OCI-M2 (cell line): ENCODE results near the gene TBC1D2.
"Not testable (repeated sequence)": the region's sequence is repeated elsewhere in the genome, so short reads cannot be mapped to it uniquely, and the experiment has no call there.

Experiments
- DNase-seq: peaks from one replicate; lab custom pipeline; 2025; ENCODE audit not compliant: unreplicated experiment; lab: John Stamatoyannopoulos, UW

TBC1D2 gene

GRCh38 chr9:98191671-98192502 lies 63.6 kb downstream of the TBC1D2 start:
- no peak for DNase-seq

- no peak for DNase-seq
These were observed 64.3 kb downstream of the TBC1D2 start for GRCh38 chr9:98191181-98191608.

- no peak for DNase-seq
These were observed 64.7 kb downstream of the TBC1D2 start for GRCh38 chr9:98190757-98191105.

- DNase-seq = no peak
These were observed 66.0 kb downstream of the TBC1D2 start for GRCh38 chr9:98189412-98189811.

DNA sequence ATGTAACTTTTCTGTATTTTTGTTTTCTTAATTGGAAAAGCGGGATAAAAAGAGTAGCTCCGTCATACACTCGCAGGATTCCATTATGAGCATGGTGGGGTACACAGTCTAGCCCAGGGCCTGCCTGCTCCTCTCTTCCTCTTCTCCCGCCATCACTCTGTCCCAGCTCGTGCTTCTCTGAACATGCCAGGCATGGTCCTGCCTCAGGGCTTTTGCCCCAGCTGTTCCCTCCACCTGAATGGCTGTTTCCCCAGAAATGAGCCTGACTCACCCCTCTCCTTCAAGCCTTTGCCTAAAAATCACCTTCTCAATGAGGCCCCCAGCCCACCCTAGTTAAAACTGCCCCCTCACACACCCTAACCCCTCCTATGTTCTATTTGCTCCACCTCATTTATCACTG lies 67.5 kb downstream of the TBC1D2 start:
- DNase-seq = no peak

GRCh38 chr9:98186236-98186635 lies 69.2 kb downstream of the TBC1D2 start:
- no peak for DNase-seq

- no peak for DNase-seq
These were observed 69.8 kb downstream of the TBC1D2 start for GRCh38 chr9:98185611-98186171.

DNA sequence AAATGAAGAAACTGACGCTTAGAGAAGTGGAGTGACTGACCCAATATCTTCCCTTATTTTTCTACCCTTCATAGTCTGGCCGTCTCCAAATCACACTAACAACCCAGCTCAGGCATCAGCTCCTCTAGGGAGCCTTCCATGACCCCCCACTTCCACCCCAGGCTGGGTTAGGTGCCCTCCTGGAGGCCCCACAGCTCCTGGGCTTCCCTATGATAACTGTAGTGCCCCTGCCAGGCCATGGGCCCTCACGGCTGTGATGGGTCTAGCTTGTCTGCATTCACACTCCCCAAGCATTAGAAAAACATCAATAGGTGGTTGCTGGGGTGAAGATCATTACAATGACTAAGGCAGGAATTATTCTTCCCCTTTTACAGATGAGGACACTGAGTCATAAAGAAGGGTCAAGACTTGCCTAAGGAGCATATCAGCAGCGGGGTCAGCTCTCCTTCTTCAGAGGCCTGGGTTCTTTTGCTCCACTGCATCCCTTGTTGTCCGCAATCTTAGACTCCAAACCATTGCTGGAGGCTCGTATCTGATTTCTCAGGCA lies 70.4 kb downstream of the TBC1D2 start:
- DNase-seq = no peak

GRCh38 chr9:98184326-98184725 lies 71.1 kb downstream of the TBC1D2 start:
- DNase-seq = no peak

DNA sequence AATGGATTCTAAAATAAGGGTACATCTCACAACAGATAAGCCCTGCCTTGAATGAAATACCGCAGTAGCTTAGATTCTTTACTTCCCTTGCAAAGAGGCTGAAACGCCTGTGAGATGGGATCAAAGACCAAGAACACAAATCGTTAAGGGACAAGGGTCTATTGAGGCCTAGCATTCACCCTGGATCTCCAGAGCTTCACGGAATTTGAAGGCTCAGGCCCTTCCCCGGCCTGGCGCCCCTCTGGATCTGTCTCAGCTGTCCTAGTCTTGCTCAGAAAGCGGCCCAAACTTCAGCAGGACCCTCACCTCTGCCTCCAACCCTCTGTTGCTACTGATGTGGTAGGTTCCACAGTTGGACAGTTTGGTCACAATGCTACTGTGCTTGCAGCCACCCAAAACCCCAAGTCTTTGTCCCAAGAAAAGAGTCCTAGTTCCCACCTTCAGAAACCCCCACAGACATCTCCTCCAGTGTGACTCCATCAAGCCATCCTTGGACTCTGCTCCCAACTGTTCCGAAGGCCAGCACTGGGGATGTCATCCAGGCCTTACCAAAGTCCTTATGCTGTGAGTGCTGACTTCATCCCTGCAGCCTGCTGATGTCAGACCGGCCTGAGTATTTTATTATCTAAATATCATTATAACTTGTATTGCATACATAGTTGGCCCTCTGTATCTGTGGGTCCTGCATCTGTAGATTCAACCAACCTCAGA lies 72.4 kb downstream of the TBC1D2 start:
- DNase-seq = no peak

DNA sequence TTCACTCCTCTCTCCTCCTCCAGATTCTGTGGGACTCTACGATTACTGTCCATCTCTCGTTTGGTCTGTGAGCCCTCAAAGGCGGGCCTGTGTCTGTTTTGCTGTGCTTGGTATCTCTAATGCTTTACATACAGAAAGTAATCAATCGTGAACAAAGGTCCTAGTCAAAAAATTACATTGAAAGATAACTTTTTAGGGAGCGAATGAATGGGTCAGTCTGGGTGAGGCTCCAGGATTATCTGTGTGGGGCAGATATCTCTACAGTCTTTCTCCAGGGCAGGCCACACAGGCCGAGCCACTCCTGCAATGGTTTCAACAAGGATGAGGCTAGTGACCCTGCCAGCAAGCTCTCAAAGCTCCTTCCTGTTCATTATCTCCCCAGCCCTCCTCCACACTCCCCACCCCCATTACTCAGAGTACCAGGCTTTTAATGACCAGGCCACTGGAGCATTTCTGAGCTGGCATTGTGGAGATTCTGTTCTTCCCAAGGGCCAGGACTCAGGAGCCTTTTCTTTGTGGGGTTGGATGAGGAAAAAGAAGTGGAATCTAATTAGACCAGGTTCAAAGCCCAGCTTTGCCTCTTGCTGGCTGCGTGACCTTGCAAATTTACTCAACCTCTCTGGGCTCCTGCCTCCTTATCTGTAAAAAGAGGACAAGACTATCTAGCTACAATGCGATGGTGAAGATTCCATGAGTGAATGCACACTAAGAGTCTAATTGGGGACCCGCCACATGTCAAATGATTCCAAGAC lies 73.2 kb downstream of the TBC1D2 start:
- peak; percentile 81 for DNase-seq

GRCh38 chr9:98181746-98182068 lies 73.7 kb downstream of the TBC1D2 start:
- DNase-seq = no peak

GRCh38 chr9:98180996-98181395 lies 74.5 kb downstream of the TBC1D2 start:
- no peak for DNase-seq

DNA sequence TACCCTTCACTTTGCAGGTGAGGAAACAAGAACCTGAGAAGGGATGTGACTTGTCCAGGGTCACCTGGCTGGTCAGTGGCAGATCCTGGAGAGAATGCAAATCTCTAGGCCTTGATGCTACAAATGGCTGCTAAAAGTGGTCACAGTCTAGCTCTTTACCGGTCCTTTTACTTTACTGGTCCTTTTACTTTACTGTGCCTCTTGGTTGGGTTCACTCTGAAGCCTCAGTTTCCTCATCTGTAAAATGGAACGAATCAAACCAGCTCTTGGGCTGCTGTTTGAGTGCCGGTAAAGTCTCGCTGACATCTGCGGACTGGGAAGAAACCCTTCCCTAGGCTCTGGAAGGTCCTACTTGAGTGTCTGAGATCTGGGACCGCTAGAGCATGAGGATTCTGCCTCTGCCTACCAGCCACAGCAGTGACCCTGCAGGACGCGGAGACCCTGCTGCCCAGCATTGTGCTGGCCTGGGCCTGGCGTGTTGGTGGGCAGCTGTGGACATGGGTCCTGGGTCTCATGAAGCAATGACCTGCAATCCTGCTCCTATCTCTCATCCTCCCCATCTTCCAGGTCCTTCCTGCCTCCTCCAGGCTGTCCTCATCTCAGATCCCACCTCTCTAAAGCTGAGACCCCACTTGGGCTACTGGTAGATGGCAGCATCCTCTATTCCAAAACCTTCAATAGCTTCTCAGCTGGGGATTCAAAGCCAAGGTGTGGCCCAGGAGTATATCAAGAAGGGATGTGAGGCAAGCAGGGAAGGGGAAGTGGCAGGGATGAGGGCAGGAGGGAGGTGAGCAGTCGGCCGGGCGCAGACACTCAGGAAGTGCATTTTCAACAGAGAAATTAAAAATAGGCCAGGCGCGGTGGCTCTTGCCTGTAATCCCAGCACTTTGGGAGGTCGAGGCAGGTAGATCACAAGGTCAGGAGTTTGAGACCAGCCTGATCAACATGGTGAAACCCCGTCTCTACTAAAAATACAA lies 76.3 kb downstream of the TBC1D2 start:
- no peak for DNase-seq

GRCh38 chr9:98176391-98177259 lies 78.8 kb downstream of the TBC1D2 start:
- DNase-seq = no peak

DNA sequence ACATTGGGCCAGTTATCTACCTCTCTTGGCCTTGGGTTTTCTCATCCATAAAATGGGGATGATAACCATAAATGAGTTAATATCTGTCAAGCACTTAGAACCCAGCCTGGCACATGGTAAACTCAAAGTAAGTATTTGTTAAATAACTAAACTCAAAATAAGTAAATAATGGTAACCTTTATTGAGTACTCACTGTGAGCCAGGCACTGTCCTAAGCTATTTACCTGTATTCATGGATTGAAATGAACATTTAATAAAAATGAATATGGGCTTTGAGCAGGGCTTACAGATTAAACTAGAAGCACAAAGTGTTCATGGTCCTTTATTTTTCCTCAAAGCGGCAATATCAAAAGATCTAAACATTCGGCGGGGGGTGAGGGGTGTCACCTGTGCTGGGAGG lies 79.7 kb downstream of the TBC1D2 start:
- DNase-seq = no peak

DNA sequence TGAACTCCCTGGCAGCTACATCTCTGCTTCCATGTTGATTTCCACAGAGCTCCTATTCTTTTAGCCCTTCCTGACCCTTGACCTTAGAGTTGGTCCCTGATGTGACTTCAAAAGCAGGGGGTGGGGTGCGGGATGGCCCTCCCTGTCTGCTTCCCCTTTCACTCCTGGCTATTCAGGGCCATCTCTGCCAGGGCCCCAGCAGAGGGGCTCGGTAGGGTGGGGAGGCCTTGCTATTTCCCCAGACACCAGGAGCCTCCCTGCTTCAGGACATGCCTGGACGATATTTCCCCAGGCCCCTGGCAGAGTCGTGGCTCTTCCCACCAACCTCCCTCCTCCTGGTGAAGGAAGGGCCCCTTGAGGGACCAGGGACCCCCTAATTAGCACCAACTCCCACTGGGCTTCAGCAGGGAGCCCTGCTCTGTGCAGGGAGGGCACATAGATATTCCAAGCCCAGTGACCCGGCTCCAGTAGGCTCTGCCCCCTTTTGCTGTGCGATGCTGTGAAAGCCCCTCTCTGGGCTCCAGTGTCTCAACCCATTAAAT lies 80.3 kb downstream of the TBC1D2 start:
- no peak for DNase-seq

DNA sequence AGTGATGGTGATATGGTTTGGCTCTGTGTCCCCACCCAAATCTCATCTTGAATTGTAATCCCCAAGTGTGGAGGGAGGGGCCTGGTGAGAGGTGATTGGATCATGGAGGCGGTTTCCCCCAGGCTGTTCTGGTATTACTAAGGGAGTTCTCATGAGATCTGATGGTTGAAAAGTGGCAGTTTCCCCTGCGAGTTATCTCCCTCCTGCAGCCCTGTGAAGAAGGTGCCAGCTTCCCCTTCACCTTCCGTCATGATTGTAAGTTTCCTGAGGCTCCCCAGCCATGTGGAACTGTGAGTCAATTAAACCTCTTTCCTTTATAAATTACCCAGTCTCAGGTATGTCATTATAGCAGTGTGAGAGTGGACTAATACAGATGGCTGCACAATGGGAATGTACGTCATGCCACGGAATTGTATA lies 80.9 kb downstream of the TBC1D2 start:
- not testable (repeated sequence) for DNase-seq

DNA sequence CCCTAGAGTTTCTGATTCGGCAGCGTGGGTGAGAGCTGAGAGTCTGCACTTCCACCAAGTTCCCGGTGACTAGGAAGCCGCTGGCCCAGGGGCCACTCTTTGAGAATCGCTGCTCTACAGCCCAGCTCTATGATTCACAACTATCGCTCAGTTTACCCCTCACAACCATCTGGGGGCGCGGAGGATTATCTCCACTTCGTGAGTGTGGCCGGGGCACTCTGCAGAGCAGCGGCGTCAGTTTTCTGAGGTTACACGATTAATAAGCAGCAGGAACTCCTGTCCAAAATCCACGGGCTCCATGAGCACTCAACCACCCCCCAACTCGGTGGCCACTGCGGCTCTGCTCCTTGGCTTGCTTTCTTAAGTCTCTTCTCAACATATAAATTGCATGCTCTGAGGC lies 82.3 kb downstream of the TBC1D2 start:
- DNase-seq = no peak
